Measurements from ENCODE around the gene TGFBR2. TPM values are rescaled to one million over a fixed set of nuclear protein-coding genes. Genes with fewer than 3 reads are reported as not detected.
"Not testable (repeated sequence)": the region's sequence is repeated elsewhere in the genome, so short reads cannot be mapped to it uniquely, and the experiment has no call there.

The TGFBR2 gene
- total RNA-seq, 2 experiments from 2014 or later, result 45.5 to 46.6 TPM

DNA sequence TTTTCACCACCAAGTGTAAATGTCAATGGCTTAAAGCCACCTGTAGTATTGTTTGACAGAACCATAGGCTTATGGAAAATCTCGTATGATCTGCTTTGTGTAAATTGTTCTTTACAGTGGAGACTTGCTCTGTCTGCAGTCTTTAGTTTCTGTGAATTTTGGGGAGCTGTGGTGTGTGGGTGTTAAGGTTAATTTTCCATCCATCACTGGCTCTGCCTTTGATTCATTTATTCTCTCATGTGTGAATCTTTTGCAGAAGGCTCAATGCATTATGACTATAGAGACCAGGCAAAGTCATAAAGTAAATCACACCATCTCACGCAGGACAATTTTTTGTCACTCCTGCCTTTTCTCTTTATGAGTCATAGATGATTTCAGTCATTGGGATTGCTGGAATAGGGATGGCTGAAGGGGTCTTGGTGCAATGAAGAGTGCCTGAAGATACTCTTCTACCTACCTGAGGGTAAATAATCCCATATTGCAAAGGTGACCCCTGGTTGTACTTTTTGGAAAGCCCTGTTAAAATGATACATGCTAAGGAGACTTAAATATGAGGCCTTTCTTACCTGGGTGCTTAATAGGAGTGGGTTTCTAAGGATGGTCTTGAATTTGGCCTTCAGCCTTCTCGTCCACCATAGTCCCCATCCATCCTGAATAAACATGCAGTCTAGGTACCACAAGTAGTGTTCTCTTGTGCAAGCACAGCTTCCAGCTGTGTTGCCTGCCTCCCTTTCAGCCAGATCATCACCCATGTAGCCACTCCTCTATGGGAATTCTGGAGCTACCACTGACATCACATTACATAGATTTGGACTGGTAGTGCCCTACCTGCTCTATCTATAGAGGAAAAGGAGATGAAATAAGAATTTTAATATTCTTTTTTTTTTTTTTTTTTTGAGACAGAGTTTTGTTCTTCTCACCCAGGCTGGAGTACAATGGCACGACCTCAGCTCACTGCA is 14.3 kb downstream of the TGFBR2 start:
- ChIA-PET CTCF (interaction anchor here (0.7 to 2.2 kb wide), 6 partner anchors 9 to 1935 kb away, joined by 3 to 11 read pairs (median 4); no protein-coding TSS in a partner anchor), POLR2A (interaction anchor here (0.7 to 1.9 kb wide), 10 partner anchors 8 to 43 kb away, joined by 4 to 16 read pairs (median 10); partner anchors contain the start of gene TGFBR2)
- Mint-ChIP-seq H3K27me3 (no peaks in the 10 kb centered on the region), H3K36me3 (ENCODE audit: low read depth) (peaks cover 71% of the 10 kb centered on the region), H3K9me3 (ENCODE audit: low read depth) (no peaks in the 10 kb centered on the region), H3K4me3 (peak overlapping the region; percentile 99), H3K27ac (peak overlapping the region; percentile 94), H3K4me1 (peaks cover 94% of the 10 kb centered on the region)
- intact Hi-C loops (cut with DNase I, micrococcal nuclease), result loop anchor here (1.0 to 10.0 kb wide), 13 partner anchors 9 to 914 kb away; partner anchors contain the start of genes STT3B (in 1 of the 2) and TGFBR2 (in 1 of the 2)
- ATAC-seq (peak; percentile 70), DNase-seq (peak; percentile 70)

DNA sequence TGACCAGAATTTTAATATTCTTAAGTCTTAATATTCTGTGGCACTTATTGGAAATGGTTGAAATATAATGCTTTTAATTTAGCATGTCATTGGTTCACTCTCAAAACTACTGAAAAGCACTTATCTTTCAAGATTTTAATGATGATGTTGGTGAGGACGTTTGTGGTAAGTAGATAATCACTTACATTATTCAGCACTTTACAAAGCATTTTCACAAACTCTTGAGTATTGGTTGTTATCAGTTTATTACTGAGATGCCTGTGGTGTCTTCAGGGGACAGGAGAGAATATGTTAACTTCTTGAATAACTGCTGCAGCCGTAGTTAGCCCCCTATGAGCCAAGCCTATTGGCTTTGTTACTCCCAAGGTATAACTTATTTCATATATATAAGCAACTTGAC is 15.2 kb downstream of the TGFBR2 start:
- Mint-ChIP-seq H3K4me3 (peak overlapping the region; percentile 17), H3K4me1 (peaks cover 94% of the 10 kb centered on the region), H3K9me3 (ENCODE audit: low read depth) (no peaks in the 10 kb centered on the region), H3K27me3 (no peaks in the 10 kb centered on the region), H3K36me3 (ENCODE audit: low read depth) (peaks cover 72% of the 10 kb centered on the region), H3K27ac (peak overlapping the region; percentile 83)
- intact Hi-C loops (cut with DNase I, micrococcal nuclease), result loop anchor here (2.0 to 10.0 kb wide), 6 partner anchors 15 to 913 kb away; partner anchors contain the start of genes STT3B (in 1 of the 2) and TGFBR2 (in 1 of the 2)
- POLR2A ChIA-PET, result interaction anchor here (1.6 to 1.9 kb wide), 3 partner anchors 34 to 36 kb away, joined by 4 to 13 read pairs (median 10); no protein-coding TSS in a partner anchor
- ATAC-seq (no peak), DNase-seq (no peak)
- CTCF ChIA-PET, result interaction anchor here (0.7 to 2.2 kb wide), 2 partner anchors 8 to 1934 kb away, joined by 3 to 11 read pairs; no protein-coding TSS in a partner anchor

DNA sequence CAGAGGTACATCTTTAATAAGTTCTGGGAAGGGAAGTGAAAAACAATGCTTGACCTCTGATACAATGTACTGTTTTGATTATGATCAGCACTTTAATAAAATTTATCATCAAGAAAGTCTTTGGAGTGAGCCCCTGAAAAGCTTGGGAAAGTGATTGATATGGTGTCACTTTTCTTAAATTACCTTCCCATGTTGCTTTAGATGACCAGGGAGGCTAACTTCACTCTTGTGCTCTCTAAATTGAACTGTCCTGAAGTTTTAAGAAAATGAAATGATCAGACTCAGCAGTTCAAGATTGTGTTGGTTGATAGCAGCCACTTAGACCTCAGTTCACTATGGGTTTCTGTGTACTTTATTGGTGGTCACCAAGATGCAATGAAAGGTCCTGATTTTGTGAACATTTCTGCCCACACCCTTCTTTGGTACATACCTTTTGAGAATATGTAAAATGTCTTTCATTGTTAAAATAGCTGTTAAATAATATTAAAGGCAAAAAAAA is 15.7 kb downstream of the TGFBR2 start:
- Mint-ChIP-seq H3K27me3 (no peaks in the 10 kb centered on the region), H3K27ac (peak overlapping the region; percentile 83), H3K4me3 (peak overlapping the region; percentile 17), H3K9me3 (ENCODE audit: low read depth) (no peaks in the 10 kb centered on the region), H3K36me3 (ENCODE audit: low read depth) (peaks cover 71% of the 10 kb centered on the region), H3K4me1 (peaks cover 94% of the 10 kb centered on the region)
- POLR2A ChIA-PET, result interaction anchor here (0.6 to 1.6 kb wide), 5 partner anchors 9 to 147 kb away, joined by 3 to 8 read pairs (median 5); no protein-coding TSS in a partner anchor
- DNase-seq (no peak), ATAC-seq (no peak)
- CTCF ChIA-PET, result interaction anchor here (1.2 to 3.2 kb wide), 4 partner anchors 11 to 74 kb away, joined by 3 to 15 read pairs (median 4); no protein-coding TSS in a partner anchor
- intact Hi-C loops (cut with DNase I, micrococcal nuclease), result loop anchor here (5.0 to 10.0 kb wide), 4 partner anchors 120 to 913 kb away; partner anchors contain the start of gene STT3B (in 1 of the 2)

DNA sequence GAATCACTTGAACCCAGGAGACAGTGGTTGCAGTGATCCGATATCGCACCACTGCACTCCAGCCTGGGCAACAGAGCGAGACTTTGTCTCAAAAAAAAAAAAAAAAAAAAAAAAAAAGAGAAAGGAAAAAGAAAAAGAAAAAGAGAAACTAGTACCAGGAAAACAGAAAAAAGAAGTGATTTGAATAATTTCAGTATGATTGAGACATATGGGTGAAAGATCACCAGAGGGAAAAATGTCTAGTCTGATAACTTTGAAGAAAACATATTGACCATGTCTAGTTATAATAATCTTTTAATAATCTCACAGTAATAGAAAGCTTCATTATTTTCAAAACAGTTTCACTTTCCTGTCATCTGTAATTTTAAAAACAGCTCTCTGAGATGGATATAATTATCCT is 16.4 kb downstream of the TGFBR2 start:
- ATAC-seq, result no peak
- POLR2A ChIA-PET, result interaction anchor here (0.6 to 1.6 kb wide), 5 partner anchors 8 to 33 kb away, joined by 3 to 8 read pairs (median 5); no protein-coding TSS in a partner anchor

DNA sequence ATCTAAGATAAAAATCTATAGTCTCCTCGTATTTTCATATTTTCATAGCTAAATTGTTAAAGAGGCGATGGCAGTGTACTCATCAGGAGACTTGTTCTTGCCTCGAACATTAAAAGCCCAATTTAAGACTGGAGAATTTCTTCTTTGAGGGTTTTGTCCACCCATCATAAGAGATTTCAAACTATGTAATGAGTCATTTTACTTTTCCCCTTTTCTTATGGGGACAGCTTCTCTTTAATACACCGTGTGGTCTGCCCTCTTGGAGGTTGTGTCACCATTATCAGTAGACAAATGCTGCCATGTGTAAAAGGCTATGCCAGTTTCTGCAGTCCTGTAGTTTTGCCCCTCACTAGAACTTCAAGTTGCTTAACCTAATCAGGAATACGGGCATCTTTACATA is 16.9 kb downstream of the TGFBR2 start:
- Mint-ChIP-seq H3K27me3 (no peaks in the 10 kb centered on the region), H3K27ac (peak overlapping the region; percentile 83), H3K9me3 (ENCODE audit: low read depth) (no peaks in the 10 kb centered on the region), H3K4me1 (peaks cover 96% of the 10 kb centered on the region), H3K36me3 (ENCODE audit: low read depth) (peaks cover 60% of the 10 kb centered on the region), H3K4me3 (peak overlapping the region; percentile 17)
- ChIA-PET POLR2A (interaction anchor here (0.6 to 1.6 kb wide), 4 partner anchors 8 to 12 kb away, joined by 3 to 8 read pairs (median 6); no protein-coding TSS in a partner anchor), CTCF (interaction anchor here (0.9 to 3.2 kb wide), 6 partner anchors 10 to 73 kb away, joined by 3 to 15 read pairs (median 4); no protein-coding TSS in a partner anchor)
- intact Hi-C loops (cut with DNase I, micrococcal nuclease), result loop anchor here (5.0 to 10.0 kb wide), 4 partner anchors 121 to 911 kb away; partner anchors contain the start of gene STT3B (in 1 of the 2)
- DNase-seq (no peak), ATAC-seq (peak; percentile 20)

More for the DNA sequence above, 16.4 kb downstream of the TGFBR2 start:
- Mint-ChIP-seq H3K27me3 (no peaks in the 10 kb centered on the region), H3K36me3 (ENCODE audit: low read depth) (peaks cover 65% of the 10 kb centered on the region), H3K27ac (peak overlapping the region; percentile 83), H3K9me3 (ENCODE audit: low read depth) (no peaks in the 10 kb centered on the region), H3K4me3 (peak overlapping the region; percentile 17), H3K4me1 (peaks cover 96% of the 10 kb centered on the region)
- no peak for DNase-seq
- intact Hi-C loops (cut with DNase I, micrococcal nuclease), result loop anchor here (5.0 to 10.0 kb wide), 4 partner anchors 120 to 912 kb away; partner anchors contain the start of gene STT3B (in 1 of the 2)
- CTCF ChIA-PET, result interaction anchor here (0.9 to 3.2 kb wide), 5 partner anchors 12 to 73 kb away, joined by 3 to 15 read pairs (median 3); no protein-coding TSS in a partner anchor

DNA sequence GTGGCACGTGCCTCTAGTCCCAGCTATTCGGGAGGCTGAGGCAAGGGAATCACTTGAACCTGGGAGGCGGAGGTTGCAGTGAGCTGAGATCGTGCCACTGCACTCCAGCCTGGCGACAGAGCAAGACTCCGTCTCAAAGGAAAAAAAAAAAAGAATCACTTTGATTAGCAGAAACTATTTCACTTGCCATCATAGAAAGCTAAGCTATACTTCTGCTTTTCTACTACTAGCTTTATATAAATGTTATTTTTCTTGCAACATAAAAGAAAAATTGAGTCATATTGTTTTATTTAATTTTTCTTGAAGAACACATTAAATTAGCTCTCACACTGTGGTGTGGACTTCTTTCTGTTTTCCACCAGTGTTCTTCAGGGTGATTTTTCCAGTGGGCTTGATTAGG is 18.1 kb downstream of the TGFBR2 start:
- CTCF ChIA-PET, result interaction anchor here (0.6 to 3.2 kb wide), 6 partner anchors 8 to 941 kb away, joined by 3 to 15 read pairs (median 4); no protein-coding TSS in a partner anchor
- intact Hi-C loops (cut with DNase I, micrococcal nuclease), result loop anchor here (5.0 to 10.0 kb wide), 4 partner anchors 122 to 910 kb away; partner anchors contain the start of gene STT3B (in 1 of the 2)
- H3K27me3 Mint-ChIP-seq; H3K9me3 Mint-ChIP-seq (ENCODE audit: low read depth); ATAC-seq; DNase-seq: not testable (repeated sequence)
- peak overlapping the region; percentile 83 for H3K27ac Mint-ChIP-seq
- H3K36me3 Mint-ChIP-seq (ENCODE audit: low read depth), result peaks cover 57% of the 10 kb centered on the region
- peak overlapping the region; percentile 17 for H3K4me3 Mint-ChIP-seq
- POLR2A ChIA-PET, result interaction anchor here (0.6 kb wide), 1 partner anchor 53 kb away, joined by 8 read pairs; no protein-coding TSS in a partner anchor
- peaks cover 96% of the 10 kb centered on the region for H3K4me1 Mint-ChIP-seq

DNA sequence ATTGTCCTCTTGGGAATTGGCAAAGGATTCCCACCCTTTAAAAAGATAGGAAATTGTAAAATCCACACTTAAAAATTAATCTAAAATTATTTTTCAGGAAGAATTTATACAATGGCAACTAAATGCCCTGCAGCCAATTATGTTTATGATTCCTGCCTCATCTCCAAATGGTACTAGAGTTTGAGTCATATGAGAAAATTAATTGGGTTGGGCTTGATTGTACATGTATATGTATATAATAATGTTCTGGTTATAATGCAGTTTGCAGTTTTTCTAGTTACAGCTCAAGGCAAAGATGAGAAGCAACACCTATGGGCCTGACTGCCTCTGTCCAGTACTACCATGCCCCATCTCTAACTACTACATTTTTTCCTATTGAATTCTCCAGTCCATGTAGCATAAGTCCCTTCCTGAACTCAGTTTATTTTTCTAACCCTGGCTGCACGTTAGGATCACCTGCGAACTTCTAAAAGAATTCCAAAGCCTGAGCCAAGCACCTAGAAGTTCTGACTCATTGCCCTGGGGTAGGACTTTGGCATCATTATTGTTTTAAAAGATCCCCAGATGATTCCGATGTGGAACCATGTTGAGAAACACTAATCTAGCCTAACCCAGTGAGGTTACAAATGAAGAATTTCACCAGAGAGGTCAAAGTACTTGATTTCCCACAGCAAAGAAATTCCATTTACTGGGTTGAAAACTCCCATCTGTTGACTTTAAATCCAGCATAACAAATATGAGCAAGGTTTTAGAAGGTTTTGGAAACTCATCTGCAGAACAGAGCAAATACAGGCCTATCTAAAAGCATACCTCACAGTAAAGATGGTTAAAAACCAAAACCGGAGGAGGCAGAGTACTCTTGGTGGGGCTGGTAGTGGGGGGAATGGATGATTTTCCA is 19.4 kb downstream of the TGFBR2 start:
- H3K4me3 Mint-ChIP-seq, result peak overlapping the region; percentile 23
- H3K9me3 Mint-ChIP-seq (ENCODE audit: low read depth), result no peaks in the 10 kb centered on the region
- ChIA-PET CTCF (interaction anchor here (0.8 to 1.2 kb wide), 3 partner anchors 10 to 17 kb away, joined by 3 read pairs; no protein-coding TSS in a partner anchor), POLR2A (interaction anchor here (0.7 kb wide), 1 partner anchor 29 kb away, joined by 3 read pairs; no protein-coding TSS in a partner anchor)
- ATAC-seq, result no peak
- H3K4me1 Mint-ChIP-seq, result peaks cover 96% of the 10 kb centered on the region
- no peak for DNase-seq
- intact Hi-C loops (cut with DNase I, micrococcal nuclease), result loop anchor here in 1 of 2 experiments (10.0 kb wide), 1 partner anchor 909 kb away; the partner anchor contains the start of gene STT3B
- H3K27ac Mint-ChIP-seq, result peak overlapping the region; percentile 90
- H3K27me3 Mint-ChIP-seq, result no peaks in the 10 kb centered on the region
- peaks cover 67% of the 10 kb centered on the region for H3K36me3 Mint-ChIP-seq (ENCODE audit: low read depth)

DNA sequence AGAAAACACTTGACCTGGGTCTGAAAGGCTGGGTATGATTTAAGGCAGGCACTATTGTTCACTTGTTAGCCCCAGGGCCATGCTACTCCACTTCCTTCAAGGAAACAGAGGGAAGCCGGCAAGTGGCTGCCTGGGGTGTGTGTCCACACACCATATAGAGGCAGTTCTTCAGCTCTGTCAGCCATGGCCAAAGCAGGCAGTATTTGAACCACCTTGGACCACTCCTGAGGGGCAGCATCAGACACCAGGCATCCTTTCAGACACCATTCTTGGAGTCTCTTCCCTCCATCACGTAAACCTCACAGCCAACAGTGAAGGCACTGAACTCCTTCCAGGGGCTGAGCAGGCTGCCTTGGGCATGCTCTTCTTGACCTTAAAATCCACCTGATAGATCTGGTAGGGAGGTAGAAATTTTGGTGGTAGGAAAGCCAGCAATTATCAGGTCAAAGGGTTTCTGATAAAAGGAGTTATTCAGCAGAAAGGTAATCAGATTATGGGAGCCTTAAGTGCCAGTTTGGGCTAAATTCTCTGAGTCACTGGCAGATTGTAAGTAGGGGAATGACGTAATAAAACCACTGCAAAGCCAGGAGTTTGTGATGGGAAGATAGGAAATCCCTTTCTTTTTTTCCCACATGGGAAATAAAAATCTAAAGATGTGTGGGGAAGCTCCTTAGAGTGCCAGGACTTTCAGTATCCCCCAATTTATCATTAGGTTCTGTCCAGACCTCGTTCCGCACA is 20.2 kb downstream of the TGFBR2 start:
- H3K27ac Mint-ChIP-seq, result peak overlapping the region; percentile 90
- DNase-seq, result no peak
- no peak for ATAC-seq
- no peaks in the 10 kb centered on the region for H3K27me3 Mint-ChIP-seq
- intact Hi-C loops (cut with DNase I, micrococcal nuclease), result loop anchor here in 1 of 2 experiments (10.0 kb wide), 1 partner anchor 908 kb away; the partner anchor contains the start of gene STT3B
- H3K4me1 Mint-ChIP-seq, result peaks cover 95% of the 10 kb centered on the region
- H3K36me3 Mint-ChIP-seq (ENCODE audit: low read depth), result peaks cover 68% of the 10 kb centered on the region
- ChIA-PET CTCF (no interaction called here), POLR2A (no interaction called here)
- no peaks in the 10 kb centered on the region for H3K9me3 Mint-ChIP-seq (ENCODE audit: low read depth)
- peak overlapping the region; percentile 23 for H3K4me3 Mint-ChIP-seq

DNA sequence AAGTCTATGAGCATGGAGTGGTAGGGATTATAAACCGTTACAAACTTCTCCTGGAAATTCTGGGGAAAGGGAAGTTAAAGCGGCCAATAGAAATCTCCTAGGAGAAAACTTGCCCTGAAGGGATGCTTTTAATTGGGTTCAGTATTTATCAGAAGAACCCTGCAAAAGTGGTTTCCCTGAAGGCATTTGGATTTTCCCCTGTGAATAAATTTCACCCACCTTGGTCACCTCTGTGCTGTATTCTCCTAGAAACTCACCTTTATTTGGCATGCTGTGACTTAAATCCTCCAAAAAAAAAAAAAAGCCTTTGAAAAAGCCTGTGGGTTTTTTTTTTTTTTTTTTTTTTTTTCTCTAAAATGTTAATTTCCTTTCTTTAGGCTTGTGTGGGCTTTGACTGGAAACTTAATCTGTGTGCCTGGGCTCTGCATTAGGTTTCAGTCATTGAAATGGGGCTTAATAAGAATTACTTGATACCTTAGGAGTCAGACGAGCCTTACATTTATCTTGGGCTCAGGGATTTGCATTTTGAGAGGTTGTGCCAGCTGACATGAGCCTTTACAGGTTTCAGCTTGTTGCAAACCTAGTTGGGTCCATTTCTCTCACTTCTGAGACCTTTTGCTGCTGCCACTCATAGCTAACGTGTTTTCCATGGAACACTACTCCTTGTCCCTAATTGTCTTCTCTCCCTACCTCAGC is 22.0 kb downstream of the TGFBR2 start:
- intact Hi-C loops (cut with DNase I, micrococcal nuclease), result loop anchor here in 1 of 2 experiments (10.0 kb wide), 1 partner anchor 906 kb away; the partner anchor contains the start of gene STT3B
- no peak for DNase-seq
- Mint-ChIP-seq H3K27ac (peak overlapping the region; percentile 97), H3K9me3 (ENCODE audit: low read depth) (no peaks in the 10 kb centered on the region), H3K27me3 (no peaks in the 10 kb centered on the region), H3K4me1 (peaks cover 96% of the 10 kb centered on the region), H3K36me3 (ENCODE audit: low read depth) (peaks cover 70% of the 10 kb centered on the region), H3K4me3 (peak overlapping the region; percentile 61)
- ChIA-PET POLR2A (interaction anchor here (0.9 to 1.4 kb wide), 7 partner anchors 8 to 31 kb away, joined by 3 to 11 read pairs (median 3); no protein-coding TSS in a partner anchor), CTCF (interaction anchor here (0.8 to 2.1 kb wide), 14 partner anchors 8 to 65 kb away, joined by 3 to 11 read pairs (median 4); no protein-coding TSS in a partner anchor)
- peak; percentile 8 for ATAC-seq

Measured in activated CD4-positive, alpha-beta T cell treated with anti-CD3 and anti-CD28 coated beads for 36 hours (primary cell).